IPS-18c (cell line): ENCODE data around the gene ZNF442.
A peak's percentile ranks its signal among the peaks of the same experiment; 100 is the strongest.
"Not testable (repeated sequence)": the region's sequence is repeated elsewhere in the genome, so short reads cannot be mapped to it uniquely, and the experiment has no call there.

Source experiments
- H3K4me3 ChIP-seq: 2 replicates; pipeline ENCODE4 v1.7.0; 2013; ENCODE audit warnings: low read depth, mild to moderate bottlenecking, low read length, moderate library complexity; ENCODE audit not compliant: insufficient read depth
- H3K9me3 ChIP-seq: one replicate; pipeline ENCODE4 v1.6.1; 2013; ENCODE audit warnings: mild to moderate bottlenecking, low read length, moderate library complexity; ENCODE audit not compliant: control insufficient read depth, insufficient read depth

The ZNF442 gene

DNA sequence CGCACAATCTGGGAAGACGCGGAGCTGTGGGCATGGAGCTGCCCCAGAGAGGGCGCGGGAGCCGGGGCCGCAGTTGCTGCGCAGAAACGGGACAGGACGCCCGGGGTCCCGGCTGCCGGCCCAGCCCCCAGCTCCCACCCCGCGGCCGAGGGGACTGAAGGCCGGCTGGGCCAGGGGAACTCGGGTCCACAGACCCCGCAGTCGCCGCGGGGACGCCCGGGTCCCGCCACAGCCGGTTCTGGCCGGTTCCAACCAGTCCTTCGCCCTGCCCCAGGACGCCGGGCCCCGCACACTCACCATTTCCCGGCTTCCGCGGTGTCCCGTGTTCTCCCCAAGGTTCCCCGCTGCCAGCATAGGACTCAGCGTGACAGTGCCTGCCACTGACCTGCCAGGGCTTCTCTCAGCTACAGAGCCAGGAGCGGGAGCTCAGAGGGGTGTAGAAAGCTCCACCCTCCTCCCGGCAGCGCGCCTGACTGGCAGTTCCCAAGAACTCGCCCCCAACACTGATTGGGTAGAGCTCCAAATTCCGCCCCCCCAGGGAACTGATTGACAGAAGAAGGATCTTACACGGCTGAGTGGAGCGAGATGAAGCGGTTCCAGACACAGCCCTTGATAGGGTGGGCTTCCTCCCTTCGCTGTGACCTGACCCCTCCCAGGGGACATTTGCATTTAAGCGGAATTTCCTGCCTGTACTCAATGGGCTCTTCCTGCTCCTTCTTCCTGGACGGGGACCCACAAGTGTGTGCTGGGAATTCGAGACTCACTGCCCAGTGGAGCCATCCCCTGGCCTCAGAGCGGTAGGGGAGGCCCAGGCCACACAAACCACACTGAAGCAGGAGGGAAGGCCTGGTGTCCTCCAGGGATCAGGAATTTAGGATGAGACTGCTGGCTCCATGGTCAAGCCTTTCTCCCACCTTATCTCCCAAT, at the start of gene ZNF442:
ZNF442 (minus strand) TSS at position 448 of the 927 bp plus-strand sequence. CDS start 2,052 bp downstream, outside the sequence.
- Histone ChIP-seq H3K4me3 (peak within 1 kb of the TSS; percentile 90), H3K9me3 (peaks cover 2% of the 10 kb centered on the region)

- H3K9me3 ChIP-seq = peaks cover 2% of the 10 kb centered on the region
- H3K4me3 ChIP-seq = no peak overlapping the region
Observed at GRCh38 chr19:12411893-12412292, 46.4 kb upstream of the ZNF442 start.

DNA sequence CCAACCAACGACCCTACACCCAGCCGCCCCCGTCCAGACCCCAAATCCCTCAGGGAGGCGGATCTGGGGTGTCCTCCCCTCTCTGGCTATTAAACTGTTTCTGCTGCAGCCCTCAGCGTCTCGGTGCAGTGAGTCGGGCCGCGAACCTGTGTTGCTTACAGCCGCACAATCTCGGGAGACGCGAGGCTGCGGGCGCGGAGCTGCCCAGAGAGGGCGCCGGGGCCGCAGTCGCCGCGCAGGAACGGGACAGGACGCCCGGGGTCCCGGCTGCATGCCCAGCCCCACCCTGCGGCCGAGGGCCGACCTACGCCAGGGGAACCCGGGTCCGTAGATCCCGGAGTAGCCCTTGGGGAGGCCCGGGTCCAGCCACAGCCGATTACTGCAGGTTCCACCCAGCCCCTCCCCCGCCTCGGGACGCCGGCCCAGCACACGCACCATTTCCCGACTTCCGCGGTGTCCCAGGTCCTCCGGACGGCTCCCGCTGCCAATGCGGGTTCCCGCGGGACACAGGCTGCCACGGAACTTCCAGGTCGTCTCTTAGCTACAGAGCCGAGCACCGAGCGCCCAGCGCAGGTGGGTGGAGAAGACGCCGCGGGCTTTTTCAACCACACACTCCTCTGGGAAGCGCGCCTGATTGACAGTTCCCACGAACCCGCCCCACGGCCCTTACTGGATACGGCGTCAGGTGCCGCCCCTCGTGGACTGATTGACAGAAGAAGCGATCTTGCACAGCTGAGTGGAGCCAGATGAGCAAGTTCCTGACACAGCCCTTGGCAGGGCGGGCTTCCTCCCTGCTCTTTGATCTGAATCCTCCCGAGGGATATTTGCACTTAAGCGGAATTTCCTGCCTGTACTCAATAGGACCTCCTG, 35.4 kb upstream of the ZNF442 start, which contains the start of gene ZNF799:
ZNF799 (minus strand) TSS at position 639 of the 870 bp plus-strand sequence; CDS start at position 438, 201 bp downstream.
- H3K9me3 ChIP-seq = no peaks in the 10 kb centered on the region
- peak within 1 kb of the TSS; percentile 68 for H3K4me3 ChIP-seq

GRCh38 chr19:12399901-12400632, 34.6 kb upstream of the ZNF442 start:
- not testable (repeated sequence) for H3K9me3 ChIP-seq
- H3K4me3 ChIP-seq = peak overlapping the region; percentile 68

- not testable (repeated sequence) for H3K9me3 ChIP-seq, H3K4me3 ChIP-seq
Observed at GRCh38 chr19:12391148-12391547, 25.7 kb upstream of the ZNF442 start.

GRCh38 chr19:12386365-12386764, 20.9 kb upstream of the ZNF442 start:
- H3K4me3 ChIP-seq, H3K9me3 ChIP-seq: not testable (repeated sequence)

DNA sequence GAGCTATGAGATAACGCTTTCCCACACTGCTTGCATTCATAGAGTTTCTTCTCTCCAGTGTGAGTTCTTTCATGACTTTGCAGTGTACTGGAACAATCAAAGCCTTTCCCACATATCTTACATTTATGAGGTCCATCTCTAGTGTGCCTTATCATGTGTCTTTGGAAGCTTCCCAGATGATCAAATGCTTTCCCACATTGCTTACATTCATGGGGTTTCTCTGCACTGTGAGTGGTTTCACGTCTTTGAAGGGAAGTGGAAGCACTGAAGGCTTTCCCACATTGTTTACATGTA, 14.9 kb upstream of the ZNF442 start:
- Histone ChIP-seq H3K9me3 (peaks cover 13% of the 10 kb centered on the region), H3K4me3 (no peak overlapping the region)

DNA sequence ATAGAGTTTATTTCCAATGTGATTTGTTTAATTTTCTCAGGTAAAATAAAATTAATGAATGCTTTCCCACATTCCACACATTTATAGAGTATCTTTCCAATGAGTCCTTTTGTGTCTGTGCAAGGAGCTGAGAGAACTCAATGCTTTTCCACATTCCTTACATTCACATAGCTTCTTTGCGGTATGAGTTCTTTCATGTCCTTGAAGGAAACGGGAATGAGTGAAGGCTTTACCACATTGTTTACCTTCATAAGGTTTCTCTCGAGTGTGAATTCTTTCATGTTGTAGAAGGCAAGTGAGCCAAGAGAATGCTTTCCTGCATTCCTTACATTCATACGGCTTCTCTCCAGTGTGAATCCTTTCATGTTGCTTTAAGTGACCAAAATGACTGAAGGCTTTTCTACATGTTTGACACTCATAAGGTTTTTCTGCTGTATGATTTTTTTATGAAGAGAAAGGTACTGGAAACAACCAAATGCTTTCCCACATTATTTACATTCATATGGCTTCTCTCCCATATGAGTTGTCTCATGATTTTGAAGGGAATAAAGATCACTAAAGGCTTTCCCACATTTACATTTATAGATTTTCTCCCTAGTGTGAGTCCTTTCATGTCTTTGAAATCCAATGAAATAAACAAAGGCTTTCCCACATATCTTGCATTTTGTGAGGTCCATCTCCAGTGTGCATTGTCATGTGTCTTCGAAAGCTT, 14.4 kb upstream of the ZNF442 start:
- Histone ChIP-seq H3K4me3 (no peak overlapping the region), H3K9me3 (peaks cover 13% of the 10 kb centered on the region)

GRCh38 chr19:12374026-12374425, 8.5 kb upstream of the ZNF442 start:
- H3K9me3 ChIP-seq = peaks cover 6% of the 10 kb centered on the region

GRCh38 chr19:12364391-12365235, 870 bp downstream of the ZNF442 start:
- H3K9me3 ChIP-seq = peaks cover 2% of the 10 kb centered on the region
- H3K4me3 ChIP-seq = peak overlapping the region; percentile 90

More at GRCh38 chr19:12374026-12374425, 8.5 kb upstream of the ZNF442 start:
- no peak overlapping the region for H3K4me3 ChIP-seq

GRCh38 chr19:12362236-12362635, 3.2 kb downstream of the ZNF442 start:
- not testable (repeated sequence) for H3K9me3 ChIP-seq, H3K4me3 ChIP-seq

DNA sequence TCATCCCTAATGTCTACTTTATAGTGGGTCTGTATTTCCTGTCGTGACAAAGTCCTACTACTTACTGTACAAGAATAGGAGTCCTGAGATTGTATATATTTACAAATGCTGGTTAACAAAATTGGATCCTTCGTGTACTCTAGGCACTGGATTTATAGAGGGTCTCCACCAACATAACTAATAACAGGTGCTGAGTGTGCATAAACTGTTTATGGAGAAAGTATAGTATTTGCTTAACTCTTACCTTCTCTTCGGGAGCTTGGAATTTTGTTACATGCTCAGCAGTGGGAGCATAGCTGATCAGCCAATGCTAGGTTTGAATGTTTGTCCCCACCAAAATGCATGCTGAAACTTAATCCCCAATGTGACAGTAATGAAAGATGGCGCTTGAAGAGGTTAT, 12.1 kb downstream of the ZNF442 start:
- H3K9me3 ChIP-seq = peaks cover 6% of the 10 kb centered on the region
- no peak overlapping the region for H3K4me3 ChIP-seq

DNA sequence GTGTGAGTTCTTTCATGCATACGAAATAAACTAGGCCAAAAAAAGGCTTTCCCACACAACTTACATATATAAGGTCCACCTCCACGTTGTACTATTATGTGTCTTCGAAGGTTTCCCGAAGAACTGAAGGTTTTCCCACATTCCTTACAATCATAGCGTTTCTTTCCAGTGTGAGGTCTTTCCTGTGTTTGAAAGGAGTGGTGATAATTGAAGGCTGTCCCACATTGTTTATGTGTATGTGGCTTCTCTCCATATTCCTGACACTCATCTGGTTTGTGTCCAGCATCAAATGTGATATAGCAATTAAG, 14.6 kb downstream of the ZNF442 start:
- Histone ChIP-seq H3K9me3 (peaks cover 7% of the 10 kb centered on the region), H3K4me3 (no peak overlapping the region)

- H3K9me3 ChIP-seq = peaks cover 3% of the 10 kb centered on the region
- no peak overlapping the region for H3K4me3 ChIP-seq
Observed at GRCh38 chr19:12350185-12350889, 15.1 kb downstream of the ZNF442 start.

- peaks cover 3% of the 10 kb centered on the region for H3K9me3 ChIP-seq
Observed at GRCh38 chr19:12346896-12347295, 18.6 kb downstream of the ZNF442 start.

DNA sequence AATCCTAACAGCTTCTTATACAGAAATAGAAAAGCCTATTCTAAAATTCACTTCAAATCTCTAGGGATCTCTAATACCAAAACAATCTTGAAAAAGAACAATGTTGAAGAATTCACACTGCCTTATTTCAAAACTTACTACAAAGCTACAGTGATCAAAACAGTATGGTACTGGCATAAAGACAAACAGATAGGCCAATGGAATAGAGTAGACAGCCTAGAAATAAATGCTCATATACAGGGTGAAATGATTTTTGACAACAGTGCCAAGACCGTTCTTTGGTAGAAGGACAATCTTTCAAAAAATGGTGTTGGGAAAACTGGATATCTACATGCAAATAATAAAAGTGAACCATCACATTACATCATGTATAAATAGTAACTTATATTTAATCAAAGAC, 20.3 kb downstream of the ZNF442 start:
- Histone ChIP-seq H3K9me3 (peaks cover 3% of the 10 kb centered on the region), H3K4me3 (no peak overlapping the region)

More at GRCh38 chr19:12346896-12347295, 18.6 kb downstream of the ZNF442 start:
- H3K4me3 ChIP-seq = no peak overlapping the region
